ENCODE data around the gene RNF220. TPM values are rescaled to one million over a fixed set of nuclear protein-coding genes. Genes with fewer than 3 reads are reported as not detected.

Gene RNF220
- total and polyA plus RNA-seq, 9 of the 15 experiments (the other 6 are each of a cell fraction or from before 2014, with no cell fraction given), result 5.1 to 117 (median 66.9) TPM

- TF ChIP-seq MLX (CRISPR knock-in tag; conservative IDR thresholded peaks at IDR 0.05) (0 out of 4 replicates have a peak, but pooled peaks of 1 of the 2 experiments have one; percentile 40), WHSC1 (IDR thresholded peaks at IDR 0.05; ENCODE audit: low read length) (no peak), ZNF232 (CRISPR knock-in tag; IDR thresholded peaks at IDR 0.05) (0 out of 2 replicates have a peak, but pooled peaks have one; percentile 22), ZBTB8A (IDR thresholded peaks at IDR 0.05; ENCODE audit: partially characterized antibody) (no peak)
These were observed 231.9 kb downstream of the RNF220 start (continued) for GRCh38 chr1:44636688-44637598.

- peaks cover 42 to 46% of the 10 kb centered on the region in 2 experiments; a peak in 4 of 5 replicates for H3K4me1 ChIP-seq (replicated peaks in 1 of 2; ENCODE audit: control insufficient read depth in 2 of 2, insufficient read depth in 2 of 2, low read length in 2 of 2)
- POLR2A ChIA-PET, result interaction anchor here (0.6 to 21.3 kb wide), 10 partner anchors 4 to 420 kb away, joined by 3 to 328 read pairs (median 4); no protein-coding TSS in a partner anchor
- peak; percentile 86 for ATAC-seq
- peak overlapping the region; percentile 62 for H3K4me2 ChIP-seq (ENCODE audit: insufficient read depth, low read length)
- H3K9me1 ChIP-seq (ENCODE audit: control insufficient read depth, insufficient read depth, low read length), result peaks cover 10% of the 10 kb centered on the region
- peak; percentile 94 to 97 (median 96) for DNase-seq (ENCODE audit: extremely low read depth in 1 of 4, low spot score in 3 of 4)
- FAIRE-seq, result peak; percentile 84
- H3K36me3 ChIP-seq (ENCODE audit: control insufficient read depth, insufficient read depth, low read length), result peaks cover 96% of the 10 kb centered on the region
- BruUV-seq (replicated peaks), result no TSS peak
- H3K27me3 ChIP-seq (ENCODE audit: control insufficient read depth in 2 of 2, insufficient read depth in 2 of 2, low read length in 2 of 2), result no peaks in the 10 kb centered on the region
- peak overlapping the region; percentile 32; the same call in 1 of the 2 replicates for H2AFZ ChIP-seq (ENCODE audit: low read depth, low read length)
- intact Hi-C loops (cut with micrococcal nuclease), result loop anchor here (10.0 kb wide), 1 partner anchor 167 kb away; the partner anchor contains the start of genes BTBD19, DYNLT4 and PLK3
- CTCF ChIA-PET (ENCODE audit: low intra/inter-chr PET ratio), result no interaction called here
- H3K9ac ChIP-seq (ENCODE audit: insufficient read depth in 1 of 2, low read depth in 2 of 2, low read length in 2 of 2), result peak overlapping the region; percentile 26 to 78; a peak in 3 of 4 replicates
- peak overlapping the region; percentile 49 for H3K27ac ChIP-seq (ENCODE audit: extremely low read depth, low read depth, low read length)
- H3K9me3 ChIP-seq (replicated peaks; ENCODE audit: control insufficient read depth, insufficient read depth, low read depth, low read length), result no peaks in the 10 kb centered on the region
- WGBS (ENCODE audit: insufficient coverage, low coverage, missing lambda C conversion rate), result 11% methylated on average over 27 of the region's 27 CpGs
- in situ Hi-C loops (cut with MboI), result no loop called here
- peaks cover 30% of the 10 kb centered on the region for H3K79me2 ChIP-seq (ENCODE audit: control insufficient read depth, insufficient read depth, low read length)
- H4K20me1 ChIP-seq (replicated peaks; ENCODE audit: control insufficient read depth, insufficient read depth, low read length), result peaks cover 4% of the 10 kb centered on the region; the same call in 1 of the 2 replicates
- no peak overlapping the region; the same call in 1 of the 2 replicates for H3K4me3 ChIP-seq
- peak; percentile 21; the same call in 1 of the 2 replicates for TF ChIP-seq CREM (IDR thresholded peaks at IDR 0.05; ENCODE audit: low read depth)
- 0 out of 4 replicates have a peak, but pooled peaks of 1 of the 2 experiments have one; percentile 11 for TF ChIP-seq RAD21 (CRISPR knock-in tag; conservative IDR thresholded peaks at IDR 0.05 in 1 of 2, IDR thresholded peaks at IDR 0.05 in 1 of 2)
- peak; percentile 95 for TF ChIP-seq POLR2AphosphoS5 (IDR thresholded peaks at IDR 0.05; ENCODE audit: control insufficient read depth, insufficient read depth, low read depth, low read length)
- TF ChIP-seq FOXP1 (CRISPR knock-in tag; IDR thresholded peaks at IDR 0.05), result no peak
- 0 out of 4 replicates have a peak, but pooled peaks of 1 of the 2 experiments have one; percentile 36 for TF ChIP-seq BCLAF1 (IDR thresholded peaks at IDR 0.05; ENCODE audit: borderline replicate concordance in 1 of 2, control insufficient read depth in 1 of 2, low read depth in 2 of 2, low read length in 1 of 2)
- TF ChIP-seq ZNF449 (CRISPR knock-in tag; IDR thresholded peaks at IDR 0.05), result no peak
These were observed 232.8 kb downstream of the RNF220 start for GRCh38 chr1:44637702-44638411.

Data from K562 (cell line).